HepG2 (cell line): Measurements from ENCODE around the gene CDNF. TPM values are rescaled to one million over a fixed set of nuclear protein-coding genes. Genes with fewer than 3 reads are reported as not detected.

Experiments used
- GTF3A ChIP-seq: sonication (generic); formaldehyde crosslinking; conservative IDR thresholded peaks from 2 replicates; pipeline ENCODE4 v1.4.0; 2020; ENCODE audit warnings: mild to moderate bottlenecking, missing genetic modification reagents
- HES4 ChIP-seq: sonication (generic); formaldehyde crosslinking; IDR thresholded peaks from 2 replicates; pipeline ENCODE4 v1.9.0; 2021; ENCODE audit warnings: mild to moderate bottlenecking, missing genetic modification reagents, borderline replicate concordance
- NFYB ChIP-seq: sonication (generic); formaldehyde crosslinking; IDR thresholded peaks from 2 replicates; pipeline ENCODE4 v1.4.0; 2020; ENCODE audit warnings: missing genetic modification reagents
- NR2F2 ChIP-seq: IDR thresholded peaks from 2 replicates; pipeline ENCODE4 v1.6.1; 2012; ENCODE audit warnings: low read depth, inconsistent platforms, borderline replicate concordance
- PCBP2 ChIP-seq: fragments of 200-400 bp; formaldehyde crosslinking; optimal IDR thresholded peaks from 2 replicates; pipeline ENCODE3; 2018; ENCODE audit warnings: low read length, low read depth; ENCODE audit not compliant: poor library complexity, severe bottlenecking
- ZBTB8A ChIP-seq: sonication (generic); formaldehyde crosslinking; IDR thresholded peaks from 2 replicates; pipeline ENCODE4 v1.4.0; 2020; ENCODE audit warnings: mild to moderate bottlenecking, low read depth, missing genetic modification reagents, borderline replicate concordance
- ZEB1 ChIP-seq: IDR thresholded peaks from 2 replicates; pipeline ENCODE4 v1.6.1; 2012; ENCODE audit warnings: mild to moderate bottlenecking, low read depth, inconsistent platforms; ENCODE audit not compliant: insufficient replicate concordance
- ZNF367 ChIP-seq: sonication (generic); formaldehyde crosslinking; IDR thresholded peaks from 2 replicates; pipeline ENCODE4 v1.4.0; 2020; ENCODE audit warnings: missing genetic modification reagents, borderline replicate concordance
- ZNF569 ChIP-seq: sonication (generic); formaldehyde crosslinking; IDR thresholded peaks from 2 replicates; pipeline ENCODE4 v1.5.0; 2020; ENCODE audit warnings: mild to moderate bottlenecking, missing genetic modification reagents, moderate library complexity, borderline replicate concordance
- ZNF670 ChIP-seq: sonication (generic); formaldehyde crosslinking; IDR thresholded peaks from 2 replicates; pipeline ENCODE4 v1.8.0; 2022; ENCODE audit warnings: mild to moderate bottlenecking, missing genetic modification reagents, borderline replicate concordance
- ZNF749 ChIP-seq: sonication (generic); formaldehyde crosslinking; IDR thresholded peaks from 2 replicates; pipeline ENCODE4 v1.8.0; 2022; ENCODE audit warnings: mild to moderate bottlenecking, missing genetic modification reagents, moderate library complexity, borderline replicate concordance
- ZNF761 ChIP-seq: sonication (generic); formaldehyde crosslinking; conservative IDR thresholded peaks from 2 replicates; pipeline ENCODE4 v1.4.0; 2020; ENCODE audit warnings: mild to moderate bottlenecking, missing genetic modification reagents
- ZNF780A ChIP-seq: sonication (generic); formaldehyde crosslinking; IDR thresholded peaks from 2 replicates; pipeline ENCODE4 v1.8.0; 2022; ENCODE audit warnings: mild to moderate bottlenecking, missing genetic modification reagents, moderate library complexity
- ZNF83 ChIP-seq: sonication (generic); formaldehyde crosslinking; IDR thresholded peaks from 2 replicates; pipeline ENCODE4 v1.4.0; 2020; ENCODE audit warnings: missing genetic modification reagents, mild to moderate bottlenecking, borderline replicate concordance
- polyA plus RNA-seq, 8 experiments: library from polyadenylated mRNA; depleted of rRNA in 3 of 8; stranded (reverse) in 7 of 8; unstranded in 1 of 8; fragments of >200 nt; fragmentation: Illumina TruSeq in 4 of 8; extraction: Trizol in 4 of 8; gene quantifications; 2 replicates each; pipeline versions ENCODE4 v1.2.1 to v1.2.3, GENCODE V29; 2011 to 2016; ENCODE audit warnings: low read depth in 4 of 8, missing spikeins in 1 of 8, mixed read lengths in 1 of 8; ENCODE audit not compliant: insufficient read depth in 1 of 8
- total RNA-seq, 5 experiments: library from RNA; depleted of rRNA; stranded (reverse); fragments of >200 nt; fragmentation: Illumina TruSeq; extraction: Trizol; gene quantifications; 2 replicates each; pipeline ENCODE4 v1.2.3, GENCODE V29; 2016; ENCODE audit warnings: low read depth in 1 of 5
- TF ChIP-seq, protein P1 (sequence below): sonication (generic); formaldehyde crosslinking; IDR thresholded peaks from 2 replicates; pipeline ENCODE4 v1.5.0; 2020; ENCODE audit warnings: missing genetic modification reagents, mild to moderate bottlenecking, borderline replicate concordance
- TF ChIP-seq, protein P2 (sequence below): sonication (generic); formaldehyde crosslinking; IDR thresholded peaks from 2 replicates; pipeline ENCODE4 v1.5.0; 2020; ENCODE audit warnings: missing genetic modification reagents
- TF ChIP-seq, protein P3 (sequence below): sonication (generic); formaldehyde crosslinking; IDR thresholded peaks from 2 replicates; pipeline ENCODE4 v1.8.0; 2022; ENCODE audit warnings: missing genetic modification reagents, mild to moderate bottlenecking, moderate library complexity, borderline replicate concordance
- TF ChIP-seq, protein P4 (sequence below): sonication (generic); formaldehyde crosslinking; IDR thresholded peaks from 2 replicates; pipeline ENCODE4 v1.4.0; 2020; ENCODE audit warnings: missing genetic modification reagents

CDNF gene
- total and polyA plus RNA-seq, 2 of the 13 experiments (the other 11 are each of a cell fraction or from before 2014, with no cell fraction given): 0.29 to 0.33 TPM

DNA sequence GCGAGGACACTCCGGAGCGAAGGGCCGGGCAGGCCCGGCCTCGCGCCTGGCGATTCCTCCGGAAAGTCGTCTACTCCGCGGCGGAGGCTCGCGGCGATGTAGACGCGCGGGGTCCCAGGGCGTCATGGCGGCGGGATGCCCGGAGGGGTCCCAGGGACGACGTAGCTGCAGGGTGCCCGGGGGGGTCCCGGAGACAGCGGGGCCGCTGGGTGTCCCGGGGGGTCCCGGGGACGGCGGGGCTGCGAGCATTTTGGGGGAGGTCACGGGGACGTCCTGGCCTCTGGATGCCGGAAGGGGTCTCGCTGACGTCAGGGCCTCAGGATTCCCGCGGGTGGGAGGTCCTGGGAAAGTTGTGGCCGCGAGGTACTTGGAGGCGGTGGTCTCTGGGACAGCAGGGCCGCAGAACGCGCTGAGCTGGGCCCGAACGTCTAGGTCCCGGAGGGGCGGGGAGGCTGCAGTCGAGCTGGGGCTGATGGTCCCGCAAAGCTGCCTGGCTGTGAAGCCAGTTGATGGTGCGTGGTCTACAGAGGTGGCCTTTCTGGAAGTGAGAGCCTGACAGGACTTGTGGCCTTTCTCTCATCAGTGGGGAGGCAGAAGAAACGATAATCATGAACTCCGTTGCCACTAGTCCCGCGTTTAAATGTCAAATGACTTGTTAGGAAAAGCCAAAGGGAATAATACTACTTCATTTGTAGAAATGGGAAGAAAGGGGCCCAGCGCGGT, 906 bp upstream of the CDNF start (continued):
- TF ChIP-seq ZNF670: peak; percentile 20; the same call in 1 of the 2 replicates
- TF ChIP-seq ZNF83 (CRISPR knock-in tag): no peak
- peak; percentile 58; the same call in 1 of the 2 replicates for TF ChIP-seq HES4 (CRISPR knock-in tag)
- TF ChIP-seq PCBP2: no peak
- TF ChIP-seq ZEB1: no peak
- no peak for TF ChIP-seq ZNF761 (CRISPR knock-in tag)
- TF ChIP-seq NR2F2: no peak
- no peak for TF ChIP-seq ZNF780A (CRISPR knock-in tag)
- TF ChIP-seq ZNF569 (CRISPR knock-in tag): no peak
- TF ChIP-seq GTF3A (CRISPR knock-in tag): no peak; the same call in 1 of the 2 replicates
- TF ChIP-seq, protein P1, sequence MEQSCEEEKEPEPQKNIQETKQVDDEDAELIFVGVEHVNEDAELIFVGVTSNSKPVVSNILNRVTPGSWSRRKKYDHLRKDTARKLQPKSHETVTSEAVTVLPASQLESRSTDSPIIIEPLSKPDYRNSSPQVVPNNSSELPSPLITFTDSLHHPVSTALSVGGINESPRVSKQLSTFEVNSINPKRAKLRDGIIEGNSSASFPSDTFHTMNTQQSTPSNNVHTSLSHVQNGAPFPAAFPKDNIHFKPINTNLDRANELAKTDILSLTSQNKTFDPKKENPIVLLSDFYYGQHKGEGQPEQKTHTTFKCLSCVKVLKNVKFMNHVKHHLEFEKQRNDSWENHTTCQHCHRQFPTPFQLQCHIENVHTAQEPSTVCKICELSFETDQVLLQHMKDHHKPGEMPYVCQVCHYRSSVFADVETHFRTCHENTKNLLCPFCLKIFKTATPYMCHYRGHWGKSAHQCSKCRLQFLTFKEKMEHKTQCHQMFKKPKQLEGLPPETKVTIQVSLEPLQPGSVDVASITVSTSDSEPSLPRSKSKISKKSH (CRISPR knock-in tag): no peak
- TF ChIP-seq, protein P2, sequence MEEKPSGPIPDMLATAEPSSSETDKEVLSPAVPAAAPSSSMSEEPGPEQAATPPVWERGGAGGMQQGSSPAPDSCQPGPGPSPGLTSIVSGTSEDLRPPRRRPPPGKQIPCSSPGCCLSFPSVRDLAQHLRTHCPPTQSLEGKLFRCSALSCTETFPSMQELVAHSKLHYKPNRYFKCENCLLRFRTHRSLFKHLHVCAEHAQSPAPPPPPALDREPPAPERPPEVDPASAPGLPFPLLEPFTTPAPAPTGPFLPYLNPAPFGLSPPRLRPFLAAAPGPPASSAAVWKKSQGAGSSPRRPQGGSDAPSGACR (CRISPR knock-in tag): 0 out of 2 replicates have a peak, but pooled peaks have one; percentile 8
- TF ChIP-seq, protein P3, sequence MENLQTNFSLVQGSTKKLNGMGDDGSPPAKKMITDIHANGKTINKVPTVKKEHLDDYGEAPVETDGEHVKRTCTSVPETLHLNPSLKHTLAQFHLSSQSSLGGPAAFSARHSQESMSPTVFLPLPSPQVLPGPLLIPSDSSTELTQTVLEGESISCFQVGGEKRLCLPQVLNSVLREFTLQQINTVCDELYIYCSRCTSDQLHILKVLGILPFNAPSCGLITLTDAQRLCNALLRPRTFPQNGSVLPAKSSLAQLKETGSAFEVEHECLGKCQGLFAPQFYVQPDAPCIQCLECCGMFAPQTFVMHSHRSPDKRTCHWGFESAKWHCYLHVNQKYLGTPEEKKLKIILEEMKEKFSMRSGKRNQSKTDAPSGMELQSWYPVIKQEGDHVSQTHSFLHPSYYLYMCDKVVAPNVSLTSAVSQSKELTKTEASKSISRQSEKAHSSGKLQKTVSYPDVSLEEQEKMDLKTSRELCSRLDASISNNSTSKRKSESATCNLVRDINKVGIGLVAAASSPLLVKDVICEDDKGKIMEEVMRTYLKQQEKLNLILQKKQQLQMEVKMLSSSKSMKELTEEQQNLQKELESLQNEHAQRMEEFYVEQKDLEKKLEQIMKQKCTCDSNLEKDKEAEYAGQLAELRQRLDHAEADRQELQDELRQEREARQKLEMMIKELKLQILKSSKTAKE (CRISPR knock-in tag): no peak
- no peak for TF ChIP-seq ZBTB8A (CRISPR knock-in tag)
- TF ChIP-seq ZNF367 (CRISPR knock-in tag): no peak
- TF ChIP-seq NFYB (CRISPR knock-in tag): no peak
- TF ChIP-seq, protein P4, sequence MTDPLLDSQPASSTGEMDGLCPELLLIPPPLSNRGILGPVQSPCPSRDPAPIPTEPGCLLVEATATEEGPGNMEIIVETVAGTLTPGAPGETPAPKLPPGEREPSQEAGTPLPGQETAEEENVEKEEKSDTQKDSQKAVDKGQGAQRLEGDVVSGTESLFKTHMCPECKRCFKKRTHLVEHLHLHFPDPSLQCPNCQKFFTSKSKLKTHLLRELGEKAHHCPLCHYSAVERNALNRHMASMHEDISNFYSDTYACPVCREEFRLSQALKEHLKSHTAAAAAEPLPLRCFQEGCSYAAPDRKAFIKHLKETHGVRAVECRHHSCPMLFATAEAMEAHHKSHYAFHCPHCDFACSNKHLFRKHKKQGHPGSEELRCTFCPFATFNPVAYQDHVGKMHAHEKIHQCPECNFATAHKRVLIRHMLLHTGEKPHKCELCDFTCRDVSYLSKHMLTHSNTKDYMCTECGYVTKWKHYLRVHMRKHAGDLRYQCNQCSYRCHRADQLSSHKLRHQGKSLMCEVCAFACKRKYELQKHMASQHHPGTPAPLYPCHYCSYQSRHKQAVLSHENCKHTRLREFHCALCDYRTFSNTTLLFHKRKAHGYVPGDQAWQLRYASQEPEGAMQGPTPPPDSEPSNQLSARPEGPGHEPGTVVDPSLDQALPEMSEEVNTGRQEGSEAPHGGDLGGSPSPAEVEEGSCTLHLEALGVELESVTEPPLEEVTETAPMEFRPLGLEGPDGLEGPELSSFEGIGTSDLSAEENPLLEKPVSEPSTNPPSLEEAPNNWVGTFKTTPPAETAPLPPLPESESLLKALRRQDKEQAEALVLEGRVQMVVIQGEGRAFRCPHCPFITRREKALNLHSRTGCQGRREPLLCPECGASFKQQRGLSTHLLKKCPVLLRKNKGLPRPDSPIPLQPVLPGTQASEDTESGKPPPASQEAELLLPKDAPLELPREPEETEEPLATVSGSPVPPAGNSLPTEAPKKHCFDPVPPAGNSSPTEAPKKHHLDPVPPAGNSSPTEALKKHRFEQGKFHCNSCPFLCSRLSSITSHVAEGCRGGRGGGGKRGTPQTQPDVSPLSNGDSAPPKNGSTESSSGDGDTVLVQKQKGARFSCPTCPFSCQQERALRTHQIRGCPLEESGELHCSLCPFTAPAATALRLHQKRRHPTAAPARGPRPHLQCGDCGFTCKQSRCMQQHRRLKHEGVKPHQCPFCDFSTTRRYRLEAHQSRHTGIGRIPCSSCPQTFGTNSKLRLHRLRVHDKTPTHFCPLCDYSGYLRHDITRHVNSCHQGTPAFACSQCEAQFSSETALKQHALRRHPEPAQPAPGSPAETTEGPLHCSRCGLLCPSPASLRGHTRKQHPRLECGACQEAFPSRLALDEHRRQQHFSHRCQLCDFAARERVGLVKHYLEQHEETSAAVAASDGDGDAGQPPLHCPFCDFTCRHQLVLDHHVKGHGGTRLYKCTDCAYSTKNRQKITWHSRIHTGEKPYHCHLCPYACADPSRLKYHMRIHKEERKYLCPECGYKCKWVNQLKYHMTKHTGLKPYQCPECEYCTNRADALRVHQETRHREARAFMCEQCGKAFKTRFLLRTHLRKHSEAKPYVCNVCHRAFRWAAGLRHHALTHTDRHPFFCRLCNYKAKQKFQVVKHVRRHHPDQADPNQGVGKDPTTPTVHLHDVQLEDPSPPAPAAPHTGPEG (CRISPR knock-in tag): peak; percentile 11
- TF ChIP-seq ZNF749 (CRISPR knock-in tag): 0 out of 2 replicates have a peak, but pooled peaks have one; percentile 41
